ENCODE data around the gene MPHOSPH9.

Gene MPHOSPH9

DNA sequence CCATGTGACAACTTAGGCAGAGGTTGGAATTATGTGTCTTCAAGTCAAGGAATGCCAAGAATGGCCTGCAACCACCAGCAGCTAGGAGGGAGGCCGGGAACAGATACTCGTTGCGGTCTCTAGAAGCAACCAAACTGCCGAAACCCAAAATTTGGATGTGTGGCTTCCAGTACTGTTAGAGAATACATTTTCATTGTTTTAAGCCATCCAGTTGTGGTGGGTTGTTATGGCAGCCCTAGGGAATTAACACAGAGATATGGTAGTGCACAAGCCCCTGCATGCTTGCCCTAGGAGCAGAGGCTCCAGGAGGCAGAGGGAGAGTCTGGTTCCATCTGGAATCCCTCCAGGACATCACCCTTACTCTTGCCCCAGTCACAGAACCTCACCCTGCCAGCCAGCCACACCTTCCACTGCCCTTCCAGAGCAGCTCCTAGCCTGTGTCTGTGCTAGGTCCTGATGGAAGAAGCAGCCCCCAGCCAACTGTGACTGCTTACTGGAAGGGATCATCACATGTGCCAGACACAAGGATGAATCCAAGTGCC lies 101.6 kb downstream of the MPHOSPH9 start:
- Histone ChIP-seq H3K4me3 (replicated peaks; ENCODE audit: insufficient read depth, low read length) (no peak overlapping the region), H3K27me3 (ENCODE audit: insufficient read depth, poor library complexity, severe bottlenecking) (no peaks in the 10 kb centered on the region), H3K27ac (replicated peaks) (no peak overlapping the region)
- DNase-seq (ENCODE audit: low read depth in 1 of 2, low spot score in 1 of 2): no peak
- TF ChIP-seq, protein P1, sequence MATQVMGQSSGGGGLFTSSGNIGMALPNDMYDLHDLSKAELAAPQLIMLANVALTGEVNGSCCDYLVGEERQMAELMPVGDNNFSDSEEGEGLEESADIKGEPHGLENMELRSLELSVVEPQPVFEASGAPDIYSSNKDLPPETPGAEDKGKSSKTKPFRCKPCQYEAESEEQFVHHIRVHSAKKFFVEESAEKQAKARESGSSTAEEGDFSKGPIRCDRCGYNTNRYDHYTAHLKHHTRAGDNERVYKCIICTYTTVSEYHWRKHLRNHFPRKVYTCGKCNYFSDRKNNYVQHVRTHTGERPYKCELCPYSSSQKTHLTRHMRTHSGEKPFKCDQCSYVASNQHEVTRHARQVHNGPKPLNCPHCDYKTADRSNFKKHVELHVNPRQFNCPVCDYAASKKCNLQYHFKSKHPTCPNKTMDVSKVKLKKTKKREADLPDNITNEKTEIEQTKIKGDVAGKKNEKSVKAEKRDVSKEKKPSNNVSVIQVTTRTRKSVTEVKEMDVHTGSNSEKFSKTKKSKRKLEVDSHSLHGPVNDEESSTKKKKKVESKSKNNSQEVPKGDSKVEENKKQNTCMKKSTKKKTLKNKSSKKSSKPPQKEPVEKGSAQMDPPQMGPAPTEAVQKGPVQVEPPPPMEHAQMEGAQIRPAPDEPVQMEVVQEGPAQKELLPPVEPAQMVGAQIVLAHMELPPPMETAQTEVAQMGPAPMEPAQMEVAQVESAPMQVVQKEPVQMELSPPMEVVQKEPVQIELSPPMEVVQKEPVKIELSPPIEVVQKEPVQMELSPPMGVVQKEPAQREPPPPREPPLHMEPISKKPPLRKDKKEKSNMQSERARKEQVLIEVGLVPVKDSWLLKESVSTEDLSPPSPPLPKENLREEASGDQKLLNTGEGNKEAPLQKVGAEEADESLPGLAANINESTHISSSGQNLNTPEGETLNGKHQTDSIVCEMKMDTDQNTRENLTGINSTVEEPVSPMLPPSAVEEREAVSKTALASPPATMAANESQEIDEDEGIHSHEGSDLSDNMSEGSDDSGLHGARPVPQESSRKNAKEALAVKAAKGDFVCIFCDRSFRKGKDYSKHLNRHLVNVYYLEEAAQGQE (IDR thresholded peaks at IDR 0.05; ENCODE audit: insufficient replicate concordance, low read depth): no peak
- no peak for TF ChIP-seq SPI1 (IDR thresholded peaks at IDR 0.05; ENCODE audit: borderline replicate concordance, low read depth)
- no peak for TF ChIP-seq GABPA (IDR thresholded peaks at IDR 0.05; ENCODE audit: low read depth)
- TF ChIP-seq POLR2AphosphoS5 (IDR thresholded peaks at IDR 0.05; ENCODE audit: low read depth): no peak
- no peak for TF ChIP-seq CTCF (IDR thresholded peaks at IDR 0.05; ENCODE audit: insufficient read depth, low read length)

DNA sequence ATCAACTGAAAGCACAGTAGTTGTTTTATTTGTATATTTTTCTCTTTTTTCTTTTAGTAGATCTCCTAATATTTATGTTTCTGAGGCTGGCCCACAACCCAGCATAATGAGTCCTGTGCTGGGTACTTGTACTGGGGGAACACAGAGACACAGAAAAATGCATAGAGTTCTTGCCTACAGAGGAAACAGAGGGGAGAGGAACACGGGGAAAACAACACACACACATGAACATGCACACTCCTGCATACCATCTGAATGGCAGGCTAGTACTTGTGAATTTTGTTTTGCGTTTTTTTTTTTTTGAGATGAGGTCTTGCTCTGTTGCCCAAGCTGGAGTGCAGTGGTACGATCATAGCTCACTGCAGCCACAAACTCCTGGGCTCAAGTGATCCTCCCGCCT lies 103.3 kb downstream of the MPHOSPH9 start:
- TF ChIP-seq SPI1 (IDR thresholded peaks at IDR 0.05; ENCODE audit: borderline replicate concordance, low read depth) (no peak), CTCF (IDR thresholded peaks at IDR 0.05; ENCODE audit: insufficient read depth, low read length) (no peak), POLR2AphosphoS5 (IDR thresholded peaks at IDR 0.05; ENCODE audit: low read depth) (no peak), GABPA (IDR thresholded peaks at IDR 0.05; ENCODE audit: low read depth) (no peak)
- TF ChIP-seq, protein P1 (IDR thresholded peaks at IDR 0.05; ENCODE audit: insufficient replicate concordance, low read depth): no peak
- H3K4me3 ChIP-seq (replicated peaks; ENCODE audit: insufficient read depth, low read length): no peak overlapping the region
- DNase-seq (ENCODE audit: low read depth in 1 of 2, low spot score in 1 of 2): no peak
- H3K27ac ChIP-seq (replicated peaks): no peak overlapping the region
- H3K27me3 ChIP-seq (ENCODE audit: insufficient read depth, poor library complexity, severe bottlenecking): no peaks in the 10 kb centered on the region

DNA sequence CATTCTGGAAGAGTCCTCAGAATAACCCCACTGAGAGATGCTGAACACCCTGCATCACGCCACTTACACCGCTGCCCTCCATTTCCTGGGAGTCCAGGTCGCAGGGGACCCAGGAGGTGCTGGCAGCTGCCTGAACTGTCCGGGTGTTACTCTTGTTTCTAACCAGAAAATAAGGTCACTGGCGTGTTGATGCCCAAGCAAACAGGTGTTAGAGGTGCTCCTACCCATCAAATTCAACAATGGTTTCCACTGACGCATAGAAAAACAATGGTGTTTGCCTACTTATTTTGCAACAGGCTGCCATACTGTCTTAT lies 105.8 kb downstream of the MPHOSPH9 start:
- H3K27me3 ChIP-seq (ENCODE audit: insufficient read depth, poor library complexity, severe bottlenecking): no peaks in the 10 kb centered on the region
- no peak for DNase-seq (ENCODE audit: low read depth in 1 of 2, low spot score in 1 of 2)
- no peak overlapping the region for H3K4me3 ChIP-seq (replicated peaks; ENCODE audit: insufficient read depth, low read length)
- TF ChIP-seq, protein P1 (IDR thresholded peaks at IDR 0.05; ENCODE audit: insufficient replicate concordance, low read depth): no peak
- no peak for TF ChIP-seq SPI1 (IDR thresholded peaks at IDR 0.05; ENCODE audit: borderline replicate concordance, low read depth)
- no peak for TF ChIP-seq POLR2AphosphoS5 (IDR thresholded peaks at IDR 0.05; ENCODE audit: low read depth)
- no peak for TF ChIP-seq GABPA (IDR thresholded peaks at IDR 0.05; ENCODE audit: low read depth)
- no peak for TF ChIP-seq CTCF (IDR thresholded peaks at IDR 0.05; ENCODE audit: insufficient read depth, low read length)
- no peak overlapping the region for H3K27ac ChIP-seq (replicated peaks)

All from HL-60 (cell line).